HK-2 (cell line): ENCODE results near the gene MRPL19.
A peak's percentile ranks its signal among the peaks of the same experiment; 100 is the strongest.
"Not testable (repeated sequence)": the region's sequence is repeated elsewhere in the genome, so short reads cannot be mapped to it uniquely, and the experiment has no call there.

Experiments
- DNase-seq: peaks from one replicate; pipeline ENCODE4 v3.0.0-alpha.2; 2018; ENCODE audit not compliant: unreplicated experiment

Gene MRPL19

DNA sequence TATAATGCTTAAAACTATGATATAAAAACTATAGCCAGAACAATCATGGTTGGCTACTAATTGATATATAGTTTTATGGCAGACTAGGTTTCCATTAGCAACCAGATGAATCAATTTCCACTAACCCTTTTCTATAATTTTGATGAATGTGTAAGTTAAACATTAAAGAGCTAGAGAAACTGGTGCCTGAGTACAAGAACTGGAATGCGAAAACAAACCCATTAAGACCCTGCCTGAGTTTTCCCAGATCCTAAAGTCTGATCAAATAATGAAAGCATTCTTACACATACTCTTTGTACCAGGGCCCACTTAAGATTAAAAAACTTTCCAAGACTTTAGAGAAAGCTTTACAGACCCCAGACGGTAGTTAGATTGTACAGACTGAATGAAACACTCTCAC lies 21.3 kb downstream of the MRPL19 start:
- DNase-seq, result no peak

GRCh38 chr2:75675423-75675822 lies 28.8 kb downstream of the MRPL19 start:
- DNase-seq, result not testable (repeated sequence)

DNA sequence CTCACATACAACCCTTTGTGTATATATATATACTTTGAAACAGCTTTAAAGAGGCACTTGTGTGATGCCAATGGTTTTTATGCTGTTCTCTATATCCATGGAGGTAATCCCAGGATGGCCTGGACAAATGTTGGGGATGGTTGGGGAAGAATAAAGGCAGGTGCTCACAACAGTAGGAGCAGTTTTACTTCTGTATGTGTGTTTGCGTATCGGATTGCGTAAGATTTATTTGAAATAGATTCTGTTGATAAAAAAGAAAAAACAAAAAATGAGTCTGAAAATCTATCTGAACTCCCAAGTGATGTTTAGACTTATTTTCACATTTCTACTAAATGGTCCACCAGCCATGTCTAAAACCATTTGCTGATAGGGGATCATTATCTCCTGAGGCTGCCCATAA lies 29.3 kb downstream of the MRPL19 start:
- no peak for DNase-seq

DNA sequence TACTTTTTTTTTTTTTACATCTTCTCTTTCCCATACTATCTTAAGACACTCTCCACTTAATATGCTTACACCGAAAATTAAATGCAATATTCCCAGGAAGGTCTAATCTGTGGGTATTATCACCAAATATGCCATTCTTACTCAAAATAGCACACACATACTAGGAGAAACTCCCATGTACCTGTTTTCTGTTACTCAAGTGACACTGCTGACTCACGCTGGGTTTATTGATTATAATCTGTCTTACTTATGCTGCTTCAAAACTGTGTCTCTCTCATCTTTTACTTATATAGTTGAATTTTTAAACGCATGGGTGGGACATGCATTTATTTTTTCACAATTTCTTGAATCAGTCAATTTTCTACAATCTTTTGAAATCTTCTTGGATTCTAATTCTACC lies 29.9 kb downstream of the MRPL19 start:
- no peak for DNase-seq

DNA sequence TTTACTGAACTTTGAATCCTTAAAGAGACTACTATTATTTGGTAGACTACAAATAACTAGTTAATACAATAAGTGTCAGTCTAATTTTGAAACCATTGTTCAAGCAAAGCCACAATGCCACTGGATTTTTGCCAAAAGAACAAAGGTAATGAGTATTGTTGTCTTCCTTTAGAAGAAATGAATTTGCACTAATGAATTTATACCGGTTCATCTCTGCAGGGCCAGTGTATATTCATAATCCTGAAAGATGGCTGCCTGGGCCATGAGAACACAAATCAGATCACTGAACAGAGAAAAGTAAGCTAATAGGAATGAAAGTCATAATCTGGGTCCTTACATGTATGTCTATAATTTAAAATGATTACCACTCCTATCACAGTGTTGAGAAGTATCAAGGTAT lies 33.0 kb downstream of the MRPL19 start:
- DNase-seq, result no peak

- no peak for DNase-seq
Measured at GRCh38 chr2:75680402-75680801, 33.8 kb downstream of the MRPL19 start.

DNA sequence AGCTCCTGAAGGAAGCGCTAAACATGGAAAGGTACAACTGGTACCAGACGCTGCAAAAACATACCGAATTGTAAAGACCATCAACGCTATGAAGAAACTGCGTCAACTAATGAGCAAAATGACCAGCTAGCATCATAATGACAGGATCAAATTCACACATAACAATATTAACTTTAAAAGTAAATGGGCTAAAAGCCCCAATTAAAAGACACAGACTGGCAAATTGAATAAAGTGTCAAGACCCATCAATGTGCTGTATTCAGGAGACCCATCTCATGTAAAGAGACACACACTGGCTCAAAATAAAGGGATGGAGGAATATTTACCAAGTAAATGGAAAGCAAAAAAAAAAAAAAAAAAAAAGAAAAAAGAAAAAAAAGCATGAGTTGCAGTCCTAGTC lies 36.8 kb downstream of the MRPL19 start:
- DNase-seq, result not testable (repeated sequence)

GRCh38 chr2:75688196-75688595 lies 41.6 kb downstream of the MRPL19 start:
- DNase-seq, result no peak

- no peak for DNase-seq
Measured at GRCh38 chr2:75698918-75699317, 52.3 kb downstream of the MRPL19 start.

- no peak for DNase-seq
Measured at GRCh38 chr2:75702593-75702992, 56.0 kb downstream of the MRPL19 start.

DNA sequence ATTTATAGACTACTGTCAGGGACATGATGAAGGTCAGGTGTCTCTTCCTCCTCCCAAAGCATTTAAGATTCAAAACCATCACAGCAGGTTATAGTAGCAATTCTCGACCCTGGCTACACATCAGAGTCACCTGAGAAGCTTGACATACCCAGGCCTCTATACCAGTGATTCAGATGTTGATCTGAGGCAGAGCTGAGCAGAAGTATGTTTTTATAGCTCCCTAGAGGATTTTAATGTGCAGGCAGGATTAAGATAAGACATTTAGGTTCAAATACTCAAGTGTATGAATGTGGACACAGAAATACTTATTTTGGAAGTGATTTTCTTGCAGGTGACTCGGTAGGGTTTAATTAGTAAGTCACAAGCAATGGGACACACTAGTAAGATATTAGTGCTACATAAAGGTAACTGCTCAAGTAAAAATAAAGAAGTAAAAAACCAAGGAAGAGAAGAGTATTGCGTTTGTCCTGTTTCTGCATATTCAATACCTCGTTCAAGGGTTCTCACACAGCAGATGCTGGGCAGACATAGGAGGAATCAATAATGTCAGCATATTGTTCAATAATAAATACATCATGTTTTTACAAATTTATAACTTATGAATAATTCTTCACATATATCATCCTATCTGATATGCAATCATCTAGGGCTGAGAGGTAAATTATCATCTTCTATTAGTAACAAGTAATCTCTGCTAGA lies 57.2 kb downstream of the MRPL19 start:
- DNase-seq, result no peak

GRCh38 chr2:75705921-75706320 lies 59.3 kb downstream of the MRPL19 start:
- no peak for DNase-seq

DNA sequence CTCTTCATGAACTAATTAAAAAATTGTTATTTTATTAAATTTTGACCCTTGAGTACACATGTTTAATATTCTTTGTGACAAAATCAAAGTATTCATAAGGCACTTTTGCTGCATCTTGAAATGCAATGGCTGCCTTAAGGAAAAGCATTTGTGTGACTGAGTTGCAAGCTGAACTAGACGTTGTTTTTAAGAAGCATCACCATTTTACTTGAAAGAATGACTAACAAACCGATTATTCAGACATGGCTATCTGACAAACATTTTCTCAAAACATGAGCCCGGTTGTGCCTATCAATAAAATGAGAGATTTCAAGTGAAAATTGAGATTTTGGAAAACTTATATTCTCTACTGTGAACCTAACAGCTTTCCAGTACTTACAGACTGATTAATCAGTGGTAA lies 61.3 kb downstream of the MRPL19 start:
- no peak for DNase-seq

GRCh38 chr2:75709297-75709696 lies 62.7 kb downstream of the MRPL19 start:
- no peak for DNase-seq

DNA sequence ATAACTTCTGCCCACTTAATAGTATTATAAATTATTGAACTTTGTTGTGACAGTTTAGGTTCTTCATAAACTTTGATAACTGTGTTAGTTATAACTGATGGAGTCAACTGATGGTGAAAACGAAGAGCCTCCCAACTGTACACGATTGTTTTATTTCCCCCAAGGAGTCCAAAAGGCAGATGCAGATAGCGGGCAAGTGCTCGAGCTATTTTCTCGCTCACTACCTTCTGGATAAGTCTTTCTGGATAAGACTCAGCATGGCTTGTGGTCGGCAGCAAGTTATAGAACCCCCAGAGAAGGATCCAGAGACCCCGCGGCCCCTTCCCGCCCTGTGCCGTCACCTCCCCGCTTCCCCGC lies 63.6 kb downstream of the MRPL19 start:
- no peak for DNase-seq

- peak; percentile 90 for DNase-seq
Measured at GRCh38 chr2:75710577-75711253, 64.1 kb downstream of the MRPL19 start, which contains the start of gene GCFC2. Gene GCFC2, minus strand, starts transcription at chr2:75710915. Its CDS starts 60 bp downstream, at chr2:75710855.

DNA sequence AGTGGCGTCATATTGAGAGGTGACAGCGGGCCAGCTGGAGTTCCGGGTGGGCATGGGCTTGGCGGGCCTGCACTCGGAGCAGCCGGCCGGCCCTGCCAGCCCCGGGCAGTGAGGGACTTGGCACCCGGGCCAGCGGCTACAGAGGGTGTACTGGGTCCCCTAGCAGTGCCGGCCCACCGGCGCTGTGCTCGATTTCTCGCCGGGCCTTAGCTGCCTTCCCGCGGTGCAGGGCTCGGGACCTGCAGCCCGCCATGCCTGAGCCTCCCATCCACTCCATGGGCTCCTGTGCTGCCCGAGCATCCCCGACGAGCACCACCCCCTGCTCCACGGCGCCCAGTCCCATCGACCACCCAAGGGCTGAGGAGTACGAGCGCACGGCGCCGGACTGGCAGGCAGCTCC lies 65.0 kb downstream of the MRPL19 start:
- DNase-seq, result not testable (repeated sequence)

GRCh38 chr2:75716406-75716805 lies 69.8 kb downstream of the MRPL19 start:
- no peak for DNase-seq

DNA sequence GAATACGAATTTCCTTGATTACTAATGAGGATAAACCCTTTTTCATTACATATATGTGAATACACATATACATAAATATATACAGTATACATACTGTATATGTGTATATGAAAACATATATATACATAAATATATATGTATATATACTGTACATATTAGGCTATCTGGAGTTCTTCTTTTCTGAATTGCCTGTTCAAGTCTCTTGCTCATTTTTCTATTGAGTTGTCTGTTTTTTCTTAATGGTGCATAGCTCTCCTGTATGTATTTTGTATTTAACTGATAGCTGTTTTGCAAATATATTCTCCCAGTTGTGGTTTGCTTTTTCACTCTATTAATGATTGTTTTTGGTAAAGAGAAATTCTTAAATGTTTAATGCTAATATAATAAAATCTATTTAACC lies 73.0 kb downstream of the MRPL19 start:
- DNase-seq, result no peak

DNA sequence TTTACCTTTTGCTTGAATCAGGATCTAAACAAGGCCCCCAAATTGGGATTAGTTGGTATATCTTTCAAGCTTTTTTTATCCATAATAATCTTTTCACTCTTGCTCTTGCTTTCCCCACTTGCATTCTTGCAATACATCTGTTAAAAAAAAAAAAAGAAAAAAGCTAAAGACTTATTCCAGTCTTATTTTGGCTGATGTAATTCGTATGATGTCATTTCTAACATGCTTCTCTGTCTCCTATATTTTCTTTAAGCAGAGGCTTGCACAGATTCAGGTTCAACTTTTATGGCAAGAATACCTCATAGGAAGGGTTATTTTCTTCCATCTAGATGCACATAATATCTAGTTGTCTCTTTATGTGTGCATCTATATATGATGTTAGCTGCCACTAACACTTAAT lies 73.9 kb downstream of the MRPL19 start:
- DNase-seq, result no peak

GRCh38 chr2:75722687-75723086 lies 76.1 kb downstream of the MRPL19 start:
- DNase-seq, result no peak

- no peak for DNase-seq
Measured at GRCh38 chr2:75728614-75729419, 82.2 kb downstream of the MRPL19 start.

- DNase-seq, result no peak
Measured at GRCh38 chr2:75729861-75730260, 83.3 kb downstream of the MRPL19 start.
